Thyroid gland (tissue), 4 donors: ENCODE results near the gene TARM1.
"Not testable (repeated sequence)": the region's sequence is repeated elsewhere in the genome, so short reads cannot be mapped to it uniquely, and the experiment has no call there.

Experiments
- POLR2A ChIP-seq, 2 donors: fragments of 450-650 bp; IDR thresholded peaks; one replicate each; pipeline ENCODE4 v1.6.1; 2017; ENCODE audit warnings: antibody characterized with exemption in 2 of 2, mild to moderate bottlenecking in 2 of 2, moderate library complexity in 1 of 2
- TF ChIP-seq, protein P1 (sequence below), 6 experiments: fragments of 200-600 bp in 3 of 6; fragments of 450-650 bp in 3 of 6; sonication (generic) in 3 of 6; IDR thresholded peaks; one replicate each; pipeline ENCODE4 v1.5.1; 2016 to 2019; ENCODE audit warnings: antibody characterized with exemption in 6 of 6, mild to moderate bottlenecking in 2 of 6, inconsistent platforms in 1 of 6, moderate library complexity in 1 of 6

DNA sequence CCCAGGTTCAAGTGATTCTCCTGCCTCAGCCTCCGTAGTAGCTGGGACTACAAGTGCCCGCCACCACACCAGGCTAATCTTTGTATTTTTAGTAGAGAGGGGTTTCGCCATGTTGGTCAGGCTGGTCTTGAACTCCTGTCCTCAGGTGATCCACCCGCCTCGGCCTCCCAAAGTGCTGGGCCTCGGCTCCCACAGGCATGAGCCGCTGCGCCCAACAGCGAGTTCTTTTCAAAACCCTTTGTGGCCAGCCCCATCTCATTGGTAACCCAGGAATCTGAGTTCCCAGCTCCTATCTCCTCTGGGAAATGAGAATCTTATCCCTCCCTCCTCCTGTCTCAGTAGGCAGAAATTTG, 18.7 kb upstream of the TARM1 start:
- TF ChIP-seq, protein P1, sequence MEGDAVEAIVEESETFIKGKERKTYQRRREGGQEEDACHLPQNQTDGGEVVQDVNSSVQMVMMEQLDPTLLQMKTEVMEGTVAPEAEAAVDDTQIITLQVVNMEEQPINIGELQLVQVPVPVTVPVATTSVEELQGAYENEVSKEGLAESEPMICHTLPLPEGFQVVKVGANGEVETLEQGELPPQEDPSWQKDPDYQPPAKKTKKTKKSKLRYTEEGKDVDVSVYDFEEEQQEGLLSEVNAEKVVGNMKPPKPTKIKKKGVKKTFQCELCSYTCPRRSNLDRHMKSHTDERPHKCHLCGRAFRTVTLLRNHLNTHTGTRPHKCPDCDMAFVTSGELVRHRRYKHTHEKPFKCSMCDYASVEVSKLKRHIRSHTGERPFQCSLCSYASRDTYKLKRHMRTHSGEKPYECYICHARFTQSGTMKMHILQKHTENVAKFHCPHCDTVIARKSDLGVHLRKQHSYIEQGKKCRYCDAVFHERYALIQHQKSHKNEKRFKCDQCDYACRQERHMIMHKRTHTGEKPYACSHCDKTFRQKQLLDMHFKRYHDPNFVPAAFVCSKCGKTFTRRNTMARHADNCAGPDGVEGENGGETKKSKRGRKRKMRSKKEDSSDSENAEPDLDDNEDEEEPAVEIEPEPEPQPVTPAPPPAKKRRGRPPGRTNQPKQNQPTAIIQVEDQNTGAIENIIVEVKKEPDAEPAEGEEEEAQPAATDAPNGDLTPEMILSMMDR (IDR thresholded peaks at IDR 0.05) = not testable (repeated sequence)
- TF ChIP-seq POLR2A (IDR thresholded peaks at IDR 0.05) = not testable (repeated sequence)
